Endothelial cell of umbilical vein (primary cell): Measurements from ENCODE around the gene LRRC8A.

ENCODE experiments used
- CTCF ChIP-seq, 2 donors: IDR thresholded peaks; 1 replicate in 1 of 2; 2 replicates in 1 of 2; pipeline ENCODE4 v1.5.1; 2011; ENCODE audit warnings: low read length in 2 of 2, mild to moderate bottlenecking in 2 of 2, moderate library complexity in 2 of 2, control low read depth in 1 of 2, inconsistent platforms in 1 of 2, low read depth in 1 of 2; ENCODE audit not compliant: insufficient read depth in 1 of 2; ENCODE audit errors: extremely low read depth in 1 of 2
- EZH2 ChIP-seq: IDR thresholded peaks from 2 replicates; pipeline ENCODE4 v1.6.1; 2012; ENCODE audit warnings: borderline replicate concordance, low read depth, mild to moderate bottlenecking, moderate library complexity, low read length, inconsistent platforms; ENCODE audit not compliant: severe bottlenecking
- FOS ChIP-seq: IDR thresholded peaks from 2 replicates; pipeline ENCODE4 v1.6.1; 2011; ENCODE audit warnings: mild to moderate bottlenecking, low read length, moderate library complexity, borderline replicate concordance; ENCODE audit not compliant: insufficient read depth
- GATA2 ChIP-seq: IDR thresholded peaks from 2 replicates; pipeline ENCODE4 v1.7.0; 2011; ENCODE audit warnings: low read depth, mild to moderate bottlenecking, moderate library complexity, mixed read lengths, low read length; ENCODE audit not compliant: insufficient read length, insufficient read depth
- JUN ChIP-seq: IDR thresholded peaks from 2 replicates; pipeline ENCODE4 v1.6.1; 2011; ENCODE audit warnings: borderline replicate concordance, low read depth; ENCODE audit not compliant: insufficient read length, insufficient read depth
- MAX ChIP-seq: IDR thresholded peaks from 2 replicates; pipeline ENCODE4 v1.6.1; 2011; ENCODE audit not compliant: insufficient read depth, insufficient read length
- MYC ChIP-seq: IDR thresholded peaks from one replicate; pipeline ENCODE4 v1.6.1; 2011; ENCODE audit warnings: mild to moderate bottlenecking, low read depth, low read length
- POLR2A ChIP-seq: IDR thresholded peaks from 2 replicates; pipeline ENCODE4 v1.6.1; 2012; ENCODE audit warnings: low read depth, mild to moderate bottlenecking, control low read depth, low read length
- POLR2AphosphoS5 ChIP-seq: IDR thresholded peaks from 2 replicates; pipeline ENCODE4 v1.6.1; 2012; ENCODE audit warnings: low read depth, mild to moderate bottlenecking, control low read depth, low read length, moderate library complexity; ENCODE audit not compliant: insufficient read depth

DNA sequence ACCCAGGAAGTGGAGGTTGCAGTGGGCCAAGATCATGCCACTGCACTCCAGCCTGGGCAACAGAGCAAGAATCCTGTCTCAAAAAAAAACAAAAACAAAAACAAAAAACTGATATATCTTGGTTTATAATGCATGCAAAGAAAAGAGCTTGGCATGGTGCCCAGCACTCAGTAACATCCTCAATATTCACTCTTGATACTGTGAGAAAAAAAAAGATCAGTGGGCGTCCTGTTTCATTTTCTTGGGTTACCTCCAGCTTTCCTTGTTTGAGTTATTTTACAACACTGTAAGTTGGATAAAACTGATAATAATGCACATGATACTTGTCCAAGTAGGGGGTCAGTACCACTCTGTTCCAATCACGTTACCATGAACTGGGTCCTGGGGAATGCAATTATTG, 46.7 kb downstream of the LRRC8A start:
- TF ChIP-seq POLR2A (no peak), CTCF (IDR thresholded peaks at IDR 0.05; ENCODE audit: extremely low read depth in 1 of 2, insufficient read depth in 1 of 2, low read depth in 1 of 2, low read length in 2 of 2) (no peak), JUN (no peak), POLR2AphosphoS5 (no peak), EZH2 (no peak), FOS (no peak), MAX (no peak), MYC (no peak), GATA2 (no peak)
